NCI-H2196 (cell line): ENCODE measurements around the gene SVEP1.
"Not testable (repeated sequence)": the region's sequence is repeated elsewhere in the genome, so short reads cannot be mapped to it uniquely, and the experiment has no call there.

Source experiments
- DNase-seq: peaks from one replicate; lab custom pipeline; 2025; ENCODE audit not compliant: unreplicated experiment; lab: John Stamatoyannopoulos, UW

SVEP1 gene

DNA sequence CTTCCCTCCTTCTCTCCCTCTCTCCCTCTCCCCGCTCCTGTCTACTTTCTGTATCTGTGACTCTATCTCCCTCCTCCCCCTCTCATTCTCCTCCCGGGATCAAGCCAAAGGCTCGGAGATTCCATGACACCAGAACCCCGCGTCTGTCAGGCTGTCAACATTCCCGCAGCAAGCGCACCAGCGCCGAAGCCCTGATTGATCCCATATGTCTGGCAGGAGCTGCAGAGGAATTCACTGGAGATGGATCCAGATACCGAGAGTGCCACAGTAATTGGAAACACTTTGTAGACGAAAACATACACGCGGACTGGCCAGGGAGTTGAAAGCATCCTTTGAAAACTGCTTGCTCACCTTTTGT lies 300 bp upstream of the SVEP1 start:
- no peak for DNase-seq

DNA sequence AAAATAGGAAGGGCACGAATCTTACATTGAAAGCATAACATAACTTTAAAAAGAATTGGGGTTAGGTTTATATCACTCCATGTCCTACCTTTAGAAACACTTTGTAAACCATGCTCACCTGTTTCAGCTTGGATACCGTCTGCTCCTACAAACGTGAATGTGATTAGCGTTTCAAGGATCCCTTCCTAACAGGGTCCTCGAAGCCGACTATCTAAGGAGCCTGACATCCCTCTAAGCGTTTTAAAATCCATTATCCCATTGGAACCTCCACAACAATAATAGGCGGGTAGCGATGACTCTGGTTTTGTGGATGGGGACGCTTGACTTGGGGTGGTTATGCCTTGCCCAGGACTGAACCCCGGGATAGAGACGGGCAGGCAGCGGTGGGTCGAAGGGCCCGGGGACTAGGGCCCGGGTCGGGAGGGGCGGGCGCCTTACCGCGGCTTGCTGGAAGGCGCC lies 937 bp downstream of the SVEP1 start:
- no peak for DNase-seq

DNA sequence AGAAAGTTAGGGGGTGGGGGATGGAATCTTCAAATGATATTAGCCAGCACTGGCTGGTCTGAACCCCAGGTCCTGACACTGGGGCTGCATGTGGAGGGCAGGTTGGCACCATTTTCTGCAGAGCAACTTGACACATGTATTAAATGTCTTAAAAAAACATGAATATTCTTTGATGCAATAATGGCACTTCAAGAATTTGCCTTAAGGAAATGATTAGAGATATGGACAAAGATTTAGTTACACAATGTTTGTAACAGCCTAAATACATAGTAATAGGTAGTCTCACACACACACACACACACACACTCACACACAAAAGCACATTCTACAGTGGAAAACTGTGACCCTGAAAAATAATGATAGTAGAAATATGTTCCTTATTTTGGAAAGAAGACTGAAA lies 3.6 kb downstream of the SVEP1 start:
- no peak for DNase-seq

DNA sequence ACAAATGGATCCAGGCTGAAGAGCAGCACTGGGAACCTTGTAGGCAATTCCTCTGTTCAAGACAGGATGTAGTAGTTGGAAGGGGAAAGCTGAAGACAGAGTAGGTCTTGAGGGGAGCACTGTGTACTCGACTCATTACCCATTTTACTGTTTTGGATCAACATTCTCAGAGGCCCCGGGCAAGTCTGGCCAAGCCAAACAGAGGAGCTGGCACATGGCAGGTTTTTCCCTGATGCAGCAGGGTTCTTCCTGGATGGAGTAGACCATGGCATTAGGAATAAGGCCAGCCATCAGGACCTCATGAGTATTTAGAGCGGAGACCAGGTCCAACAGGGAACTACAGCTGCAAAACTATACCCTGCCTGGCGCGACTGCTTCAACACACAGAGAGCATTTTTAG lies 4.4 kb downstream of the SVEP1 start:
- no peak for DNase-seq

DNA sequence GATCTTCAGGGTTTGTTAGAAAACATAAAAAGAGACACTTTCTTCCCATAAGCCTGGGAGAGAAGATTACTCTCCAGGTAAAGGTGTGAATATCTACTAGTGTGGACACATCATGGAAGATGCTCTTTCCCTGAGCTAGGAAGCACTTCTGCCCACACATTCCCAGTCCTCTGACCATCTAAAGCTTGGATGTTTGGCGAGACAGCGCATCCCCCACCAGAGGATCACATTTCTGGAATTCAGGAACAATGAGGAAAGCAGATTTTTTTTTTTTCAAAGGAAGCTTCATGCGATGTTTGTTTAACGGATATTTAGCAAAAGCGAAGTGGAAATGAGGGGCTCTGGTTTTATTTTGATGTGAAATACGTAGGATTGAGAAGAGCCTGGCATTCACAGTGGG lies 6.2 kb downstream of the SVEP1 start:
- no peak for DNase-seq

DNA sequence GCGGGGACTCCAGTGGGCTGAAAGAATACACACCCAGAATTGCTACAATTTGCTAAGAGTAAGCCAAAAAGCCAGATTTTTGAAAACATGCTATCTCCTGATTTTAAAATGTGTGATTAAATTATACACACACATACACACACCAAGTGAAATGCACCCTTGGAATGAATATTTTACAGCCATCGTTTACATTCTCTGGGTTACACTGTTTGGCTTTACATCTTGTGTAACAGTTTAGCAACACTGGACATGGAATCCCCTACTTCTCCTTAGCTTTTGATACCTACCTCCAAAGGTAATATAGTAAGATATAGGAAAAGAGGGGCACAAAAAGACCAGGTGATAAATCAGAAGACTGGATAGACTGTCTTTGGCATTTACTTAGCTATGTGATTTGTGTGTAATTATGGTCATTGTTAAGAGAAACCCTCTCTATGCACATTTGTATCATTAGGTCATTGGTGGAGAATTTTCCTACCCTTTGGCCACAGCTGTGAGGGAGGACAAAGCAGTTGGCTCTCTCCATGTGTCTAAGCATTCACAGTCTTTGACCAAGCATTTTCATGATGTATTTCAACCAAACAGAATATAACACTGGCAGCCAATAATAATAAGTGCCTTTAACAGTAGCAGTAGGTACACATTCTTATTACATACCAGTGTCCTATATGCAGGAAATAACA lies 7.6 kb downstream of the SVEP1 start:
- DNase-seq = no peak

DNA sequence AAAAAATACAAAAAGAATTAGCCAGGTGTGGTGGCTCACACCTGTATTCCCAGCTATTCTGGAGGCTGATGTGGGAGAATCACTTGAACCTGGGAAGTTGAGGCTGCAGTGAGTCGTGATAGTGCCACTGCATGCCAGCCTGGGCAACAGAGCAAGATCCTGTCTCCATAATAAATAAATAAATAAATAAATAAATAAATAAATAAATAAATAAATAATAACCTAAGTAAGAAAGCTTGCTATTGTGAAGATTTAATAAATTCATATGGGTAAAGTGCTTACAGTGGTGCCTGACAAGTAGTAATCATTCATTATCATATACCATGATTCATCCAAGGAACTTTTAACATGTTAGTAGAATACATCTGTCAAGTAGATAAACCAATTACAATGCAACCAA lies 13.4 kb downstream of the SVEP1 start:
- DNase-seq = no peak

DNA sequence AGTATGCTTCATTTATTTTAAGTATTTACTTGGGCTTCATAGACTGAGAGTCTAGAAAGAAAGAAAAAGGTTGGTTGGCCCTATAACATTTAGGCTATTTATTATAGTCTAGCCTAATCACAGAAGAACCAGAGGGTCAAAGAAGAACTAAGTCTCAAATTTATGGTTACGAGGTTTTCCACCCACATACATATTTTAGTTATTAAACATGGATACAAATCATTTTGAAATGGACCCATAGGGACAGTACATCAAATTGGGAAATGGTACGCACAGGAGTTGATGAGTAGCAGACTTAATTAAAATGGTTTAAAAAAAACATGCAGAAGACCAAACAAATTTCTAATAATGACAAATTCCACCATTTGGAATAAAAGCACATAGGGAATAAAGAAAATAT lies 17.7 kb downstream of the SVEP1 start:
- DNase-seq = no peak

DNA sequence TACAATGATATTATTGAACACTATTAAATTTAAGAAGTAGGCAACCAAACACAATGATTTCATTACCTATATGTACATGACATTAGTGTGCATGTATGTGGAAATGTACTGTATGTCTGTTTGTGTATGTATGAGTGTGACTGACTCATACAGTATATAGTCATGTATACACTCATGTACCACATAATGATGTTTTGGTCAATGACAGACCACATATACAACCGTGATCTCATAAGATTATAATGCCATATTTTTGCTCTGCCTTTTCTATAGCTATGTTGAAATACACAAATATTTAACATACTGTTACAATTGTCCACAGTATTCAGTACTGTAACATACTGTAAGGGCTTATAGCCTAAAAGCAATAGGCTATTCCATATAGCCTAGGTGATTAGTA lies 19.7 kb downstream of the SVEP1 start:
- DNase-seq = no peak

DNA sequence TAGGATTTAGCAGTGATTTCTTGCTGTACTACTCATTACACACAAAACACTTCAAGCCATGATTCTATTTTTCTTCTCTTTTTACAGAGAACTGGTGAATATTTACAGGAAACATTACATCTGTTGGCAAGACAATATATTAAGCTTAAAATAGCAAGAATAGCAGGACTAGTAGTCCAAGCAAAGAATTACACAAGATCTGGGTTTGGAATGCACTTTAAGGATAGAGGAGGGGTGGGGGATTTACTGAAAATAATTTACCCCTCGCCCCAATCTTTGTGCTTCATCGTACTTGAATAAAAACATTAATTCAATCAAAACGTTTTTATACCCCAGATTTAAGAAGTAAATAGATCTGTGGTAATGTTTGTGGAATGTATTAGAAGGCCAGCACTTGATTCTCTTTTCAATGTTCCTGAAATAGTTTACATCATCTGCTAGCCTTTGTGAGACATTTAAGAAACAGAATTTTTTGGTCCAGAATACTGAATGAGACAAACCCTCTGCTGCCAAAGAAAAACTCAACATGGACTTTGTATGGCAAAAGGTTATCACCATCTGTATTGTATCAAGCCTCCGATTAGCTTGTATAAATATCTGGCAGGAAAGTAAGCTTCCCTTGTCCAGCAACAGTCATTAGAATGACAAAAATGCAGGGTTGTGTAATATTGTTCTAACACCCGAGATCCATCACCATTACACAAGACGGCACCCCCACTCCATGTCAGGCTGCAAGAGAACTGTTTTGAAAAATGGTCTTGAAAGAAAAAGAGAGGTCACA lies 23.8 kb downstream of the SVEP1 start:
- DNase-seq = no peak

DNA sequence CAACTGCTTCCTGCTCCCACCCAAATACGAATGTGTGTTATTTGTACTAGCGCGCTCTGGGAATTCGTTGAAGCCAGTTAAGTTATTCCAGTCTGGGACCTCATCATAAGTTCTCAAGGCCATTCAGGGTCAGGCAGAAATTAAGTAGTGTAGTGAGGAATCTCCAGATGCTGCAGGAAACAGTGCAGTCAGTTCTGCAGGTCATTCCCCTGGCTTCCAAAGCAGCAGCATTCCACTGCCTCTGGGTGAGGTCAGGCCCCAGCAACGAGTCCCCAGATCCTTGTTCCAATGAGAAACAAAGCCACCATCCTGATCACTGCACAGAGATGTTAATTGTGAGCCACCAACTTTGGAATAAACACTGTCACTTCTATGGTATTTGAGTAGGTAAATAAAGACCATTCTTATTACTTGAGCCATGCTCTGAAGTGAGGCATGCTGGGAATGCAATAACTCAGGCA lies 33.1 kb downstream of the SVEP1 start:
- DNase-seq = no peak

DNA sequence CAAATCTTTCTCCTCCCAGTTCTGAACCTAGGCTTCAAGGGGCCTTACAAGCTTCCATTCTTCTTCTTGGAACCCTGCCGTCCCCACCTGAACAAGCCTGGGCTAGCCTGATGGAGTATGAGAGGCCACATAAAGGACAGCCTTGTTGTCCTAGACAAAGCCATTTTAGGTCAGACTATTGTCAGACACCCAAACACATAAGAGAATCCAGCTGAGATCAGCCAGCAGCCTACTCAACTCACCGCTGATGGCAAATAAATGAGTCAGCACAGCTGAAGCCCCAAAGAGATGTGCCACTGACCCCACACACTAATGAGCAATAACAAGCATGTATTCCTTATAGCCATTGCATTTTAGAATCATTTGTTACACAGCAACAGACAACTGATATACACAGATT lies 33.8 kb downstream of the SVEP1 start:
- DNase-seq = no peak

DNA sequence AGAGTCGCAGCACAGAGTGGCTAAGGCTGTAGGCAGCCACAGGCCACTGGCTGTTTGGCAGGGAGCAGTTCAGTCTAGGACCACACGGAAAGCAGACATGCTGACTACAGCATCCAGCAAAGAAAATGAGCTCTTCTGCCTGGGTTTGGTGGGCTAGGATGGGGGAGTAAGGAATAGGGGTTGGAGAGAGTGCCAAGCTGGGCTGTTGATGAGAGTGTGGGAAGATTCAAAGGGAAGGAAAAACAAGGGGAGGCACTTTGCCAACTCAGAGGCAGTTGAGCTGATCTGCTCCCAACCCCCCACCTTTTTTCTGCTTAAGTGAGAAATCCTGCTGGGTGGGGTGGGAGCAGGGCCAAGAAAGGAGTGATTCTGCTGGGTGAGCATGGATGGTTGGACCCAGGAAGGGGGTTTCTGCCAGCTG lies 35.9 kb downstream of the SVEP1 start:
- no peak for DNase-seq

DNA sequence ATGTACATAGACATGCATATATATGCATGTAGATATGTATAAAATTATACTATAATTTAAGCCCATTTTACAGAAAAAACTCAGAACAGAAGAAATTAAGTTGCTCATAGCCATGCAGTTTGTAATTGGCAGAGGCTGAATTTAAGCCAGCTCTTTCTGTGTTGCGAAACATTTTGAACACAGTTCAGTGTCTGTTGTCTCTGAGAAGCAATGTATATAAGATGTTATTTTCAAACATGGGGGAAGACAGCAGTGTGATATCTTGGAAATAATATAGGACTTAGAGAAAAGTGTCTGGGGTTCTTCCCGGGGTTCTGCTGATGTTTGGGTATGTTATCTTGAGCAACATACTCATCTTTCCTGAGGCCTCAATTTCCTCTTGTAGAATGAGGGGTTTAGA lies 37.6 kb downstream of the SVEP1 start:
- DNase-seq = no peak

DNA sequence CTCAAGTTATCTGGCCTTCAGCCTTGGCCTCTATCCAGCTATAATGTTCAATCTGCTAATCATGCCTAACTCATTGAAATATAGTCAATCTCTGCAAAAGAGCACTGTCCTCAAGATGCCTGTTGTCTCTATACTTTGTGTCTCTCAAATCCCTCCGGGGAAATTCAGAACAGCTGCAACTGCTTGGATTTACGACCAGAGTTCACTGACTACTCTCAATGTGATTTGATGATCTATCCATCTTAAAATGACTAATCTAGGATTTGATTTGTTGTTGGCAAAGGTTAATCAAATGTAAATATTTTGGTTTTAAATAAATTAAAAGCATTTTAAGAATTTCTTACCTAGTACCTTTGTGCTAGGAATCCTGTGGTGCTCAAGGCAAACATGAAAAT lies 40.9 kb downstream of the SVEP1 start:
- DNase-seq = no peak

DNA sequence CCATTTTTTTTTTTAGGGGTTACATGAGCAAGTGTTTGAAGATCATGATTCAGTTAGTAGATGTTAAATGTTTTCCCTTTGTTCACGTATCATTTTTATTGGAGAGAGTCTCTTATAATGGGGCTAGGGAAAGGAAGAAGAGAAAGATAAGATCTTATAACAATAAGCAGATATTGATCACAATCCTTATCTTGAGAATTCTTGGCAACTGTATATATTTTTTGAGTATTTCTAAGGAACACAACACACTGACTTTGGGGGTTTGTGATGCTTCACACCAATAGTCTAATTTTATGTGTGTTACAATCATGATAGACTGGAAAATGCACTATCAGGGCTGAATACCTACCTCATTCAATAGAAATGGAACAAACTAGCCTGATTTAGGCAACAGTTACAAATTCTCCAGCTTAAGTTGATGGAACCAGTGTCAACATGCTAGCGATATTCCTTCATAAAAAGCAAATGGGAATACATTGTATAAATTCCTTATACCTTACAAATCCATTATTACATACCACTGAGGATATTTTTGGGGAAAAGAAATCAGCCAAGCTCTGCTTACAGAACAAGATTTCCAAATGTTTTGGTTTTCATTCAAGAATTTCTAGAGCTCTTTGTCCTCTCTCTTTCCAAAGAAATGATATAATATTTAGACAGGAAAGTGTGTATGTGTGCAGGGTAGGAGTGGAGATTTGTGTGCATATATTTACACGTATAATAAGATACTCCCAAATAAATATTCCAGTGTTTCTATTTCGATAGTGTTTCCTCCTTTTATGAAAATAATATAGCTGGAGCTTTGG lies 41.5 kb downstream of the SVEP1 start:
- no peak for DNase-seq

DNA sequence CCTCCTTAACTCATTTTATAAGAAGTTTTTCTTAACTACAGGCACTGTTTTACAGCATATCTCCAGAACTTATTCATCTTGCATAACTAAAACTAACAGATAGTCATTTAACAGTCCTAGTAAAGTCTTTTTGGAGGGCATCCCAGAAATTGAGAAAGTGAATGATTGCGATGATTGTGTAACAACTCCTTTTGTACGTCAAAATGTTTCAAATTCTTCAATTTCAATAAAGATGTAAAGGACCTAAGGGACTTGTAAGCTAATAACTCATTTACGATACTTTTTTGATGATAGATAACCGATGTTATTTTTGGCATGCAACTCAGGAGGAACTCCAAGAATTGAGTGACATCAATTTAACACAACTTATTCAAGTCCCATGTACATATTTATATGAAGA lies 42.7 kb downstream of the SVEP1 start:
- DNase-seq = no peak

DNA sequence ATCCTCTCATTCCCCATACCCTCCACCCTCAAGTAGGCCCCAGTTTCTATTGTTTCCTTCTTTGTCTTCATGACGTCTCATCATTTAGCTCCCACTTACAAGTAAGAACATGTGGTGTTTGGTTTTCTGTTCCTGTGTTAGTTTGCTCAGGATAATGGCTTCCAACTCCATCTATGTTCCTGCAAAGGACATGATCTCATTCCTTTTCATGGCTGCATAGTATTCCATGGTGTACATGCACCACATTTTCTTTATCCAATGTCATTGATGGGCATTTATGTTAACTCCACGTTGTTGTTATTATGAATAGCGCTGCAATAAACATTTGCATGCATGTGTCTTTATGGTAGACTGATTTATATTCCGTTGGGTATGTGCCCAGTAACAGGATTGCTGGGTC lies 45.4 kb downstream of the SVEP1 start:
- DNase-seq = not testable (repeated sequence)

DNA sequence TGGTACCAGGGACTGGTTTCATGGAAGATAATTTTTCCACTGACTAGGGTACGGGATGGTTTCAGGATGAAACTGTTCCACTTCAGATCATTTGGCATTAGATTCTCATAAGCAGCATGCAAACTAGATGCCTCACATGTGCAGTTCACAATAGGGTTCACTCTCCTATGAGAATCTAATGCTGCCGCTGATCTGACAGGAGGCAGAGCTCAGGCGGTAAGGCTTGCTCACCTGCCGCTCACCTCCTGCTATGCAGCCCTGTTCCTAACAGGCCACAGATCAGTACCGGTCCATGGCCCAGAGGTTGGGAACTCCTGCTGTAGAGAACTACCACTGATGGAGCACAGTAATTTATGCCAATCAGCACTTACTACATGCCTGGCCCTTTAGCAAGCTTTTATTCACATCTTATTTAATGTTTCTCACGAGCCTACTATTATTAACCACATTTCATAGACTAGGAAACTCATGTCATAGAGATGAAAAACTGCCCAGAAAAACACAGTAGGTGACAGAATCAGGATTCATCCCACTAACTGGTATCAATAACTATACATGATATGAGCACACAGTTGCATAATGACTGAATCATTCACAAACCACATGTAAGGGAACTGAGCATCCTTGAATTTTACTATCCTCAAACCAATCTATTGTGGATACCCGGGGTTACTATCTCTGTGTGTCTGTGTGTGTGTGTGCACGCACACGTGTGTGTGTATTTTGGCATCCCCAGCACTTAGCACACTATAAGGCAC lies 46.5 kb downstream of the SVEP1 start:
- no peak for DNase-seq

DNA sequence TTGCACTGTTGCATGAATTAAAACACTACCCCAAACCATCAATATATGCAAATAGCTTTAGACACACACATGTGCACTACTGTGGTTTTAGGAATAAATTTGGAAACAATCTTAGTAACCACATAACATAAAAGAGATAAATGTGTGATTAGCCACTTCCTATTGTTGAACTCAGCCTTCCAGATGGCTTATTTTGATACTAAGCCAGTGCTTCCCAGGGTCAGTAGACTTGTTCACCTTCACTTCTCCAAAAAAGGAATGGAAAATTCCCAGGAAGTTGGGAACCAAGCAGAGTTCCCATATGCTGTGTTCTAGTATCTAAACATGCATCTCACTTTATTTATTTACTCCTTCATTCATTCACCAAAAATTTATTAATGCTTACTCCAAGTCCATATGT lies 47.8 kb downstream of the SVEP1 start:
- DNase-seq = no peak

DNA sequence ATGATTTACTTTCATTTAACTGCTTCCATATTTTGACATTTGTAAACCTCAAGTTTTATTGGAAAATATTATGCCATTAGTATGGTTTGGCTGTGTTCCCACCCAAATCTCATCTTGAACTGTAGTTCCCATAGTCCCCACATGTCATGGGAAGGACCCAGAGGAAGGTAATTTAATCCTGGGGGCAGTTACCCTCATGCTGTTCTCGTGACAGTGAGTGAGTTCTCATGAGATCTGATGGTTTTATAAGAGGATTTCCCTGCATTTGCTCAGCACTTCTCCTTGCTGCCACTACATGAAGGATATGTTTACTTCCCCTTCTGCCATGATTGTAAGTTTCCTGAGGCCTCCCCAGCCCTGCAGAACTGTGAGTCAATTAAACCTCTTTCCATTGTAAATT lies 48.3 kb downstream of the SVEP1 start:
- not testable (repeated sequence) for DNase-seq
